NCI-H2171 treated with DMSO at 0.1 percent for 48 hours (cell line): ENCODE results near the gene TECPR1.

Source experiments
- DNase-seq: peaks from one replicate; lab custom pipeline; 2025; lab: John Stamatoyannopoulos, UW

The TECPR1 gene

GRCh38 chr7:98211221-98211675 is 40.8 kb downstream of the TECPR1 start, which contains the start of gene BHLHA15:
TSS of gene BHLHA15 (plus strand) at chr7:98211439. CDS start at chr7:98212310, 871 bp downstream.
- peak; percentile 39 for DNase-seq

GRCh38 chr7:98210513-98211220 is 41.4 kb downstream of the TECPR1 start:
- DNase-seq: peak; percentile 76

GRCh38 chr7:98209166-98209920 is 42.7 kb downstream of the TECPR1 start:
- no peak for DNase-seq

- no peak for DNase-seq
Measured at GRCh38 chr7:98206451-98207330, 45.3 kb downstream of the TECPR1 start.

- DNase-seq: no peak
Measured at GRCh38 chr7:98205162-98205845, 46.7 kb downstream of the TECPR1 start.

GRCh38 chr7:98204670-98205069 is 47.4 kb downstream of the TECPR1 start:
- no peak for DNase-seq

- DNase-seq: no peak
Measured at GRCh38 chr7:98203964-98204605, 47.9 kb downstream of the TECPR1 start.

- DNase-seq: no peak
Measured at GRCh38 chr7:98203261-98203963, 48.6 kb downstream of the TECPR1 start.

GRCh38 chr7:98202367-98203195 is 49.5 kb downstream of the TECPR1 start:
- DNase-seq: no peak

- no peak for DNase-seq
Measured at GRCh38 chr7:98200364-98200763, 51.7 kb downstream of the TECPR1 start.

GRCh38 chr7:98199131-98199530 is 52.9 kb downstream of the TECPR1 start:
- no peak for DNase-seq

GRCh38 chr7:98196706-98197605 is 55.1 kb downstream of the TECPR1 start:
- DNase-seq: no peak

GRCh38 chr7:98194672-98195457 is 57.2 kb downstream of the TECPR1 start:
- DNase-seq: no peak

- DNase-seq: no peak
Measured at GRCh38 chr7:98194186-98194585, 57.8 kb downstream of the TECPR1 start.

GRCh38 chr7:98193474-98194180 is 58.4 kb downstream of the TECPR1 start:
- DNase-seq: no peak

GRCh38 chr7:98192781-98193457 is 59.1 kb downstream of the TECPR1 start:
- no peak for DNase-seq
